ENCODE data around the gene FNDC3A.
"Not testable (repeated sequence)": the region's sequence is repeated elsewhere in the genome, so short reads cannot be mapped to it uniquely, and the experiment has no call there.

Gene FNDC3A

DNA sequence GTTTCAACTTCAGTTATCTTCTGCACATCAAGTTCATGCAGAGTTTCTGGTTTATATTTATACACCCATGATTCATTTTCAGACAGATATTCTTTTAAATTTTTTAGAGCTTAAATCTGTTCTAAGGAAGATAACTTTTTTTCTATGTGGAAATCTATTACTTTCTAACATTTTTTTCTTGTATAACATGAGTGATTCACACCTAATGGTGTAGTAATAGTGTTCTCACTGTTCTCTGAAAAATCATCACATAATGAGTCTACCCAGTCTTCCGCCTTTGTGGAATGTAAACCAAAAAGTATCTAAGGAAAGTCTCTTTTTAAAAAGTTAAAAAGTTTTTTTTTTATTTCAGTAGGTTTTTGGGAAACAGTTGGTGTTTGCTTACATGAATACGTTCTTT lies 70.8 kb downstream of the FNDC3A start:
- no peak for DNase-seq

DNA sequence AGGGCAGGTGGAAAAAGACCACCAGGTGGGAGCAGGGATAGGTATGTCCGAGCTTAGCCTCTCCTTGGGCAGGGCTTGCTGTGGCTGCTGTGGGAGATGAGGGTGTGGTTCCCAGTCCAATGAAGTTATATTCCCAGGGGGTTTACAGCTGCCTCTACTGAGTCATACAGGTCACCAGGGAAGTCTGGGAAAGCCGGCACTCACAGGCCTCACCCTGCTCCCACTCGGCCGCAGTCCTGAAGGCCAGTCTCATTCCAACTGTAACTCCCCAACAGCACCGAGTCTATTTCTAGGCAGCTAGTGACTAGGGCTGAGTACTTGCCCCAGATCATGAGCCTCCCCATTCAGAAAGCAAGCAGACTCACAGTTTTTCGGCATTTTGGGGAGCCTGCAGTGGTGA lies 77.1 kb downstream of the FNDC3A start:
- DNase-seq, result no peak

GRCh38 chr13:49053215-49053614 lies 77.5 kb downstream of the FNDC3A start:
- DNase-seq, result no peak

DNA sequence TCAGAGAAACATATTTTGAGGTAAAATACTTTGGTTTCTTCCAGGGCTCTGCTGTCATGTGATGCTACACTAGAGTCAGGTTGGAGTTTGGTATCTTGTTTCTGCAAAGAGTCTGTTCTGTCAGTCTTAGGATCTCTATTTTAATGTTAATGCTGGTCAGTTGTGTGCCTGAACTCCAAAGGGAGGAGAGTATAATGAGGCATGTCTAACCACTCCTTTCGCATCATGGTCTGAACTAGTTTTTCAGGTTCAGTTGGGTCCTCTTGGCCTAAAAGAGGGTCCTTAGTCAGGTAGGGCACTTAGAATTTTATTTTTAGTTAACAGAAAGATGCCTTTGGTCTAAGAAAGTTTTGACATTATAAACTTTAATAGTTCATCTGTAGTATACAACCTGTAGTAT lies 78.2 kb downstream of the FNDC3A start:
- no peak for DNase-seq

GRCh38 chr13:49055021-49055420 lies 79.3 kb downstream of the FNDC3A start:
- DNase-seq, result no peak

GRCh38 chr13:49057176-49057575 lies 81.5 kb downstream of the FNDC3A start:
- DNase-seq, result no peak

DNA sequence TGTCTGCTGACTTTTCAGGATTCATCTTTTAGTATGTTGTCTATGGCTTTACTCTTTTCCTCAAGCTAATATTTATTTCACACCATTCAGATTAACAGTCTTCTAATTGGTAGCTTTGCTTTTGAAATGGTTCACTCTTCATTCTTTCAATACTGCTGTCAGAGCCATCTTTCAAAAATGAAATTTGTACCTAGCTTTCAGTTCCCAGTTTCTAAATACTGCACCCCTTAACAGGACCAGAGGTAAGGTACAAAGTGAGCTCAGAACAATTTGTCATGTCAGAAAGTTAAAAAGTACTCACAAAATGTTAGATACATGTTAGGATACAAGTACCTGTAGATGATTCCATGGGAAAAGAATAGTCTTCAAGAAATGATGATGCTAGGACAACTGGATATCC lies 83.0 kb downstream of the FNDC3A start:
- DNase-seq, result no peak

- no peak for DNase-seq
Observed at GRCh38 chr13:49060678-49061387, 85.1 kb downstream of the FNDC3A start.

- not testable (repeated sequence) for DNase-seq
Observed at GRCh38 chr13:49061388-49061752, 85.7 kb downstream of the FNDC3A start.

DNA sequence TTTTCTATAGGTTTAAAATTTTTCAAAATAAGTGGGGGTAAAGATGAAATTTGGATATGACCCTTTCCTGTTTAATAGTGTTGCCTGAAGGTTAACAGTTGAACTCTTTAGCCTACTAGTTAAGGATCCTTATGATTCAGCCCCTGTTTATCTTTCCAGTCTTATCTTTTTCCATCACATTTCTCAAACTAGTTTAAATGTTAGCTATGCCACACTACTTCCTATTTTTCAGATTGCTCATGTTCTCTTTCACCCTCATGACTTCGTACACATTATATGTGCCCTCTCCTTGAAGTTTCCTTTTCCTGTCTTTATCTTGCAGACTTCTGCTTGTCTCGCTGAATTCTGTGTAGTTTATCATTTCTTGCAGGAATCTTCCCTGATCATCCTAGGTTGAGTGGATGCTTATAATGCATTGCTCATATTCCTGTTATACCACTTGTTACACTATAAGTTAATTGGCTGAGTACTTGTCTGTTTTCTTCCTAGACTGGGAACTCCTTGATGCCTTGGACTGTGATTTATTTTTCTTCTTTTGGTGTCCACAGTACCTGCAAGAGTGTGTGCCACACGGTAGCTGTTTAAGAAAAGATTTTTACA lies 86.7 kb downstream of the FNDC3A start:
- no peak for DNase-seq

DNA sequence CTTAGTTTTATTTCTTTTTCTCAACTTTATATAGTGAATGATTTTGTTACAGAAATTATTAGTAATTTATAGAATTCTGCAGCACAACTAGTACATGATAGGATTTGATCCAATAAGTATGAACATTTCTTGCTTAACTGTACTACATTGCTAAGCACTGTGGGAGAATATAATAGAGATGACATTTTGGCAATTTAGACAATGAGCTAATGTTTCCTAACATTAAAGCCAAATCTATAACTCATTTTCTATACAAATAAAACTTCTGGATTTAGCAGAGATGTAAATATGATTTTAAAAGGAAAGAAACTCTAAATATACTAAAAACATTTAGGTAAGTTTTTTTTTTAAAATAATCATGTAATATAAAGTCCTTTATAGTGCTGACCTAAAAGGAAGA lies 87.3 kb downstream of the FNDC3A start:
- DNase-seq, result no peak

GRCh38 chr13:49063497-49063896 lies 87.8 kb downstream of the FNDC3A start:
- no peak for DNase-seq

DNA sequence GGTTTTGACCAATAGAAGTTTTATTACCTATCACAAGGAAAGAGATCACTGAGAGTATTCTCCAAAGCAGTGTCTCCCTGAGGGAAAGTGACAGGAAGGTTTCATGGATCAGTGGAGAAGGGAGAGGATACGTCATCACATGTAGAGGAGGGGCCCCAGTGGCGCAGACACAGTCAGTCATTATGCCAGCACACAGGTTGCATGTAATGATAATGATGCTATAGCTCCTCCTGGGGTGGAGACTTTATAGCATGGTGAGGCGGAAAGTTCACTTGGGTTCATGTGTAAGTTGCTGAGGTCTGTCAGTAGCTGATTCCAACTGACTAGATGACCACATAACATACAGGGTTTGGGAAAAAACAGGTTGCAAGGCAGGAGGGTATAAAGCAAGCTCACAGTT lies 88.8 kb downstream of the FNDC3A start:
- DNase-seq, result no peak

GRCh38 chr13:49066856-49067255 lies 91.1 kb downstream of the FNDC3A start:
- DNase-seq, result no peak

- not testable (repeated sequence) for DNase-seq
Observed at GRCh38 chr13:49068498-49068897, 92.8 kb downstream of the FNDC3A start.

- not testable (repeated sequence) for DNase-seq
Observed at GRCh38 chr13:49070021-49070420, 94.3 kb downstream of the FNDC3A start.

DNA sequence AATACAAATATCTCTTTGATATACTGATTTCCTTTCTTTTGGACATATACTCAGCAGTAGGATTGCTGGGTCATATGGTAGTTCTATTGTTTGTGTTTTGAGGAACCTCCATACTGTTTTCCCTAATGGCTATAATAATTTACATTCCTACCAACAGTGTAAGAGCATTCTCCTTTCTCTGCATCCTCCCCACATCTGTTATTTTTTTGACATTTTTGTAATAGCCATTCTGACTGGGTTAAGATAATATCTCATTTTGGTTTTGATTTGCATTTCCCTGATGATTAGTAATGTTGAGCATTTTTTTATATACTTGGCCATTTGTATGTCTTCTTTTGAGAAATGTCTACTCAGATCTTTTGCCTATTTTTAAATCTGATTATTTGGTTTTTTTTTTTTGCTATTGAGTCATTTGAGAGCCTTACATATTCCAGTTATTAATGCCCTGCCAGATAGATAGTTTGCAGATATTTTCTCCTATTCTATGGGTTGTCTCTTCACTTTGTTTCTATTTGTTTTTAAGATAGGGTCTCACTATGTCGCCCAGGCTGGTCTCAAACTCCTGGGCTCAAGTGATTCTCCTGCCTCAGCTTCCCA lies 95.7 kb downstream of the FNDC3A start:
- DNase-seq, result no peak

DNA sequence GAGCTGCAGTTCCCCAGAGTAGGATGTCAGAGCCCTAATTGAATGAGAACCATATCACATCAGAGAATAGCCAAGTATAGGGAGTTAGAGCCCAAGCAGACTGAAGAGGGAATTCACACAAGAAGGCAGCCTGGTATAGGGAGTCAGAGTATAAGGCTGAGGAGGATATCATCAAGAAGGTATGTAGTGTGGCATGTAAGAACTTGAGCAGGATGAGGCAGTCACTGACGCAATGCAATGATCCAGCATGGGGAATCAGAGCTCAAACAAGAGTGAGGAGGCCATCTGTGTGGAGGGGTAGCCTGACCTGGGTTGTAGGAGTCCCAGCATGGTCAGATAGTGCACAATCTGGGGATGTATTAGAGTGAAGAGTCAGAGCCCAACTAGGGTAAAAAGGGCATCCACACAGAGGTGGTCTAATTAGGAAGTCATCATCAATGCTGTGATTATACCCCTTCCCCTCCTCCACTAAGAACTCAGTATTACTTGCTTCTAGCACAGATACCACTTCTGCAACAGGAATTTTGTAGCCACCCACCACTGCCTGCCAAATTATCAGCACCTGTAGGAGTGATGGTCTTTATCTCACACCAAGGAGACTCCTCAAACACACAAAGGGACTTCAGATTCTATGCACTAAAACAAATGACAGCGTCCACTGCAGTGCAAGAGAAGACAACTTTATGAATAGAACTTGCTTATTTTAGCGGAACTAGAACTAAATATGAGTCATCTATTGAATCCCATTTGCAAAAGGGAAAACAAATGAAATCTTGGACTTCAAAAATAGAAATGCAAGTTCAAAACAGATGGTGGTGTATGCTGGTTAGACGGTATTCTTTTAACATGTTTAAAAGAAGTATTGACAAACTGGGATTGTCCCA lies 107.2 kb downstream of the FNDC3A start:
- DNase-seq, result no peak

- DNase-seq, result no peak
Observed at GRCh38 chr13:49084961-49085360, 109.2 kb downstream of the FNDC3A start.

GRCh38 chr13:49086722-49087121 lies 111.0 kb downstream of the FNDC3A start:
- no peak for DNase-seq

GRCh38 chr13:49093376-49093775 lies 117.7 kb downstream of the FNDC3A start:
- no peak for DNase-seq

GRCh38 chr13:49097374-49097773 lies 121.7 kb downstream of the FNDC3A start:
- no peak for DNase-seq

GRCh38 chr13:49098198-49098597 lies 122.5 kb downstream of the FNDC3A start:
- DNase-seq, result no peak
